ENCODE results near the gene LRRC23.

DNA sequence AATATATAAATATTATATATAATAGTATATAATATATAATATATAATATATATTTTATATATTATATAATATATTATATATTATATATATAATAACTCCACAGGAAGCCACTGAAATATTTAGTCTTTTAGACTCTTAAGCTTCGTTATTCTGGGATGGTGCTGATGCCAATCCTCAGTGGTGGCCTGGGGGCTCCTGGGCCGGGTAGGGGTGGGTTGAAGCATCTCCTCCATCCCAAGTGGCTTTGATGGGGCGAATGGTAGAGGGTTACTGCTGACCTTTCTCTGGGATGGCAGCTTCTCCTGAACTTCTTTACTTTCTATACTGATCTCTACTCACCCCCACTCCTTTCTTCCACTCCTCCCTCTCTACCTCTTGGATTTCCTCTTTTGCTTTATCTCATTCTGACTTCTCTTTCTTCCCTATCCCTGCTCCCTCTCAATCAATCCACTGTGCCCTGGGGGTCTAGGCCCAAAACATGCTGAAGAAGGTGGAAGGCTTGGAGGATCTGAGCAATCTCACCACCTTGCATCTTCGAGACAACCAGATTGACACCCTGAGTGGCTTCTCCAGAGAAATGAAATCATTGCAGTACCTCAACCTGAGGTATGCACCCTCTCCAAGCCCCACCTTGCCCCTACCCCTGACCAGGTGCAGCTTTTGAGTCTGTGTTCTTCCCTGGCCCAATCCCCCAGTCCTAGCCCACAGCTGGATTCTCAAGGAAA, 5.0 kb downstream of the LRRC23 start:
- TF ChIP-seq, protein P1, sequence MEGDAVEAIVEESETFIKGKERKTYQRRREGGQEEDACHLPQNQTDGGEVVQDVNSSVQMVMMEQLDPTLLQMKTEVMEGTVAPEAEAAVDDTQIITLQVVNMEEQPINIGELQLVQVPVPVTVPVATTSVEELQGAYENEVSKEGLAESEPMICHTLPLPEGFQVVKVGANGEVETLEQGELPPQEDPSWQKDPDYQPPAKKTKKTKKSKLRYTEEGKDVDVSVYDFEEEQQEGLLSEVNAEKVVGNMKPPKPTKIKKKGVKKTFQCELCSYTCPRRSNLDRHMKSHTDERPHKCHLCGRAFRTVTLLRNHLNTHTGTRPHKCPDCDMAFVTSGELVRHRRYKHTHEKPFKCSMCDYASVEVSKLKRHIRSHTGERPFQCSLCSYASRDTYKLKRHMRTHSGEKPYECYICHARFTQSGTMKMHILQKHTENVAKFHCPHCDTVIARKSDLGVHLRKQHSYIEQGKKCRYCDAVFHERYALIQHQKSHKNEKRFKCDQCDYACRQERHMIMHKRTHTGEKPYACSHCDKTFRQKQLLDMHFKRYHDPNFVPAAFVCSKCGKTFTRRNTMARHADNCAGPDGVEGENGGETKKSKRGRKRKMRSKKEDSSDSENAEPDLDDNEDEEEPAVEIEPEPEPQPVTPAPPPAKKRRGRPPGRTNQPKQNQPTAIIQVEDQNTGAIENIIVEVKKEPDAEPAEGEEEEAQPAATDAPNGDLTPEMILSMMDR (IDR thresholded peaks at IDR 0.05): no peak
- TF ChIP-seq POLR2A (IDR thresholded peaks at IDR 0.05): no peak
